Esophagus muscularis mucosa (tissue), 3 donors: ENCODE measurements around the gene TRIM9.

Experiments used
- POLR2A ChIP-seq: fragments of 450-650 bp; IDR thresholded peaks from one replicate; pipeline ENCODE4 v1.6.1; 2017; ENCODE audit warnings: antibody characterized with exemption, moderate library complexity, mild to moderate bottlenecking, low read depth
- POLR2AphosphoS5 ChIP-seq, 2 donors: sonication (generic); formaldehyde crosslinking; IDR thresholded peaks; one replicate each; pipeline ENCODE4 v1.6.1; 2017; ENCODE audit warnings: antibody characterized with exemption in 2 of 2
- TF ChIP-seq, protein P1 (sequence below), 3 experiments: fragments of 200-600 bp in 2 of 3; fragments of 450-650 bp in 1 of 3; sonication (generic) in 2 of 3; IDR thresholded peaks; one replicate each; pipeline ENCODE4 v1.5.1; 2017 to 2019; ENCODE audit warnings: antibody characterized with exemption in 3 of 3, mild to moderate bottlenecking in 2 of 3, moderate library complexity in 1 of 3

DNA sequence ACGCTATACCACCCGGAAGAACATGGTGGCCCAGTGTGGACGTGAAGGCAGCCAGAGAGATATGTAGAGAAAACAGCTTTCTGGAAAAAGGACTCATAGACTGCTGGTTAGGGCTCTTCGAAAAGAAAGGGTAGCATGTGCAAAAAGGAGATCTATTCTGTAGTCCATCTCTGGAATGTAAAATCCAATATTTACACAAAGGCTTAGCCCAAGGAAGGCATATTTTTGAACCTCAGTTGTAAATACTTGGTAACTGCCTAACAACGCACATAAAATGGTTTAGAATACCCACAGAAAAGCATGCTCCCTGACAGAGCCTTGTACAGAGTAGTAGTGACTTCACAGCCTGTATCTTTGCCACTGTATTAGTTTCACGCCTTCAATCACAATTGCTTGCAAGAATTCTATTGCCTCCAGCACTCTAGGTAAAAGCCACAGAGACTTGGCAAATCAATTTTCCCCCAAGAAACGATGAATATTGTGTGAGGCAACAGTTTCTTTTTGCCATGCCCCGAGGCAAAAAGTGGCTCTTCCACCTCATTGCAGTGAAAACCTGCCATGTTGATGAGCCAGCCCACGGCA, 59.2 kb downstream of the TRIM9 start:
- no peak for TF ChIP-seq POLR2A
- no peak for TF ChIP-seq POLR2AphosphoS5 (IDR thresholded peaks at IDR 0.05)
- TF ChIP-seq, protein P1, sequence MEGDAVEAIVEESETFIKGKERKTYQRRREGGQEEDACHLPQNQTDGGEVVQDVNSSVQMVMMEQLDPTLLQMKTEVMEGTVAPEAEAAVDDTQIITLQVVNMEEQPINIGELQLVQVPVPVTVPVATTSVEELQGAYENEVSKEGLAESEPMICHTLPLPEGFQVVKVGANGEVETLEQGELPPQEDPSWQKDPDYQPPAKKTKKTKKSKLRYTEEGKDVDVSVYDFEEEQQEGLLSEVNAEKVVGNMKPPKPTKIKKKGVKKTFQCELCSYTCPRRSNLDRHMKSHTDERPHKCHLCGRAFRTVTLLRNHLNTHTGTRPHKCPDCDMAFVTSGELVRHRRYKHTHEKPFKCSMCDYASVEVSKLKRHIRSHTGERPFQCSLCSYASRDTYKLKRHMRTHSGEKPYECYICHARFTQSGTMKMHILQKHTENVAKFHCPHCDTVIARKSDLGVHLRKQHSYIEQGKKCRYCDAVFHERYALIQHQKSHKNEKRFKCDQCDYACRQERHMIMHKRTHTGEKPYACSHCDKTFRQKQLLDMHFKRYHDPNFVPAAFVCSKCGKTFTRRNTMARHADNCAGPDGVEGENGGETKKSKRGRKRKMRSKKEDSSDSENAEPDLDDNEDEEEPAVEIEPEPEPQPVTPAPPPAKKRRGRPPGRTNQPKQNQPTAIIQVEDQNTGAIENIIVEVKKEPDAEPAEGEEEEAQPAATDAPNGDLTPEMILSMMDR (IDR thresholded peaks at IDR 0.05), result no peak
